HG02763 (cell line): ENCODE data around the gene AKR1D1.
"Not testable (repeated sequence)": the region's sequence is repeated elsewhere in the genome, so short reads cannot be mapped to it uniquely, and the experiment has no call there.

ENCODE experiments used
- ATAC-seq: cut with Tn5 transposase; IDR thresholded peaks from one replicate; pipeline ENCODE4 v1.9.1; 2021; ENCODE audit warnings: mild to moderate bottlenecking, moderate library complexity; ENCODE audit not compliant: unreplicated experiment

The AKR1D1 gene

GRCh38 chr7:138116892-138117291 is 40.6 kb downstream of the AKR1D1 start:
- no peak for ATAC-seq

GRCh38 chr7:138120140-138120827 is 44.0 kb downstream of the AKR1D1 start:
- ATAC-seq = no peak

- ATAC-seq = no peak
Observed at GRCh38 chr7:138122162-138122561, 45.9 kb downstream of the AKR1D1 start.

- no peak for ATAC-seq
Observed at GRCh38 chr7:138125119-138125518, 48.9 kb downstream of the AKR1D1 start.

GRCh38 chr7:138125598-138126111 is 49.4 kb downstream of the AKR1D1 start:
- no peak for ATAC-seq

- no peak for ATAC-seq
Observed at GRCh38 chr7:138126928-138127327, 50.7 kb downstream of the AKR1D1 start.

GRCh38 chr7:138127996-138128395 is 51.7 kb downstream of the AKR1D1 start:
- no peak for ATAC-seq

GRCh38 chr7:138129551-138130165 is 53.4 kb downstream of the AKR1D1 start:
- ATAC-seq = no peak

GRCh38 chr7:138137423-138138171 is 61.3 kb downstream of the AKR1D1 start:
- no peak for ATAC-seq

GRCh38 chr7:138138244-138138643 is 62.0 kb downstream of the AKR1D1 start:
- no peak for ATAC-seq

GRCh38 chr7:138142583-138143201 is 66.4 kb downstream of the AKR1D1 start:
- ATAC-seq = no peak

- no peak for ATAC-seq
Observed at GRCh38 chr7:138144958-138145357, 68.7 kb downstream of the AKR1D1 start.

GRCh38 chr7:138146221-138146620 is 70.0 kb downstream of the AKR1D1 start:
- not testable (repeated sequence) for ATAC-seq

GRCh38 chr7:138146757-138147734 is 70.8 kb downstream of the AKR1D1 start:
- not testable (repeated sequence) for ATAC-seq

GRCh38 chr7:138151731-138152577 is 75.7 kb downstream of the AKR1D1 start:
- no peak for ATAC-seq

- no peak for ATAC-seq
Observed at GRCh38 chr7:138154661-138155060, 78.4 kb downstream of the AKR1D1 start.

GRCh38 chr7:138157702-138158101 is 81.4 kb downstream of the AKR1D1 start:
- no peak for ATAC-seq

- ATAC-seq = no peak
Observed at GRCh38 chr7:138158739-138159528, 82.7 kb downstream of the AKR1D1 start.
